Activated T-helper 1 cell treated with Interleukin-2 at 50 U/mL for 16 hours (primary cell): ENCODE data around the gene BTBD9.

Experiments used
- DNase-seq: peaks from one replicate; pipeline ENCODE4 v3.0.0-alpha.2; 2020; ENCODE audit warnings: low read depth

The BTBD9 gene

GRCh38 chr6:38193481-38194281 is 446.0 kb downstream of the BTBD9 start:
- no peak for DNase-seq

- no peak for DNase-seq
Measured at GRCh38 chr6:38193051-38193450, 446.7 kb downstream of the BTBD9 start.

- no peak for DNase-seq
Measured at GRCh38 chr6:38192487-38192886, 447.2 kb downstream of the BTBD9 start.

- no peak for DNase-seq
Measured at GRCh38 chr6:38192011-38192410, 447.7 kb downstream of the BTBD9 start.

GRCh38 chr6:38191418-38191817 is 448.3 kb downstream of the BTBD9 start:
- no peak for DNase-seq

GRCh38 chr6:38188677-38189335 is 450.9 kb downstream of the BTBD9 start:
- no peak for DNase-seq

- no peak for DNase-seq
Measured at GRCh38 chr6:38187811-38188590, 451.7 kb downstream of the BTBD9 start.

- no peak for DNase-seq
Measured at GRCh38 chr6:38187325-38187724, 452.4 kb downstream of the BTBD9 start.

- no peak for DNase-seq
Measured at GRCh38 chr6:38185752-38186151, 454.0 kb downstream of the BTBD9 start.

- no peak for DNase-seq
Measured at GRCh38 chr6:38185244-38185643, 454.5 kb downstream of the BTBD9 start.

GRCh38 chr6:38184585-38185080 is 455.1 kb downstream of the BTBD9 start:
- no peak for DNase-seq

- DNase-seq: no peak
Measured at GRCh38 chr6:38183856-38184584, 455.7 kb downstream of the BTBD9 start.

GRCh38 chr6:38182426-38182825 is 457.3 kb downstream of the BTBD9 start:
- no peak for DNase-seq

GRCh38 chr6:38180586-38180985 is 459.1 kb downstream of the BTBD9 start:
- no peak for DNase-seq

- no peak for DNase-seq
Measured at GRCh38 chr6:38179794-38180430, 459.8 kb downstream of the BTBD9 start.

- no peak for DNase-seq
Measured at GRCh38 chr6:38179300-38179699, 460.4 kb downstream of the BTBD9 start.

GRCh38 chr6:38178584-38178886 is 461.2 kb downstream of the BTBD9 start:
- no peak for DNase-seq

- DNase-seq: no peak
Measured at GRCh38 chr6:38177882-38178583, 461.7 kb downstream of the BTBD9 start.

- DNase-seq: no peak
Measured at GRCh38 chr6:38176797-38177751, 462.7 kb downstream of the BTBD9 start.

- no peak for DNase-seq
Measured at GRCh38 chr6:38175786-38176185, 463.9 kb downstream of the BTBD9 start.
